NCI-H2196 treated with DMSO at 0.1 percent for 48 hours (cell line): ENCODE measurements around the gene TP53I13.

Experiments
- DNase-seq: peaks from one replicate; lab custom pipeline; 2025; ENCODE audit not compliant: unreplicated experiment; lab: John Stamatoyannopoulos, UW

Gene TP53I13

GRCh38 chr17:29579866-29580771 lies 11.6 kb downstream of the TP53I13 start:
- DNase-seq = no peak

DNA sequence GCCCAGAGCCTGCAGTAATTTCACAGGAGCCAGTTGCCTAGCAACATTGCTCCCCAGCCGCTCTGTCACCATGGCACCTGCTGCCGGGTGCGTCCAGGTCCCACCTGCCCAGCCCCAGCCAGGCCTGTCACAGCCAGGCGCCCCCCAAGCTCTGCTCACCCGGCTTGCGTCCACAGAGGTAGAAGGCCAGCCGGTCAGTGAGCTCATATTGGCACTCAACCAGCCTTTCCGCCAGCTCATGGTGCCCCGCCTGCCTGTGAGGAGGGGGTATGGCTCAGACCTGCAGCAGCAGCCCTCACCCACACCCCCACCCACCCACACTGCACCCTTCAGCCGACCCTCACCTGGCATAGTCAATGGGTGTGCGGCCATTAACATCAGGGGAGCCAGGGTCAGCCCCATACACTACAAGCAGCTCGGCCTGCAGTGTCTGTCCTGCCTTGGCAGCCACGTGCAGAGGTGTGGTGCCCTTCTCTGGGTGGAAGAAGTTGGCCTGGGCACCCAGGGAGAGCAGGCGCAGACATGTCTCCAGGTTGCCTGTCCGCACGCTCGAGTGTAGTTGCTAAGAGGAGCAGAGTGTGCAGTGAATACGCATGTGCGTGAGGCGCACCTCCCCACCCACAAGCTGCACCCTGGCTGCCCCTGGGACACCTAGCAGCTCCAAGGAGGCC lies 13.2 kb downstream of the TP53I13 start:
- DNase-seq = no peak

- DNase-seq = no peak
Observed at GRCh38 chr17:29582254-29582765, 13.8 kb downstream of the TP53I13 start.

DNA sequence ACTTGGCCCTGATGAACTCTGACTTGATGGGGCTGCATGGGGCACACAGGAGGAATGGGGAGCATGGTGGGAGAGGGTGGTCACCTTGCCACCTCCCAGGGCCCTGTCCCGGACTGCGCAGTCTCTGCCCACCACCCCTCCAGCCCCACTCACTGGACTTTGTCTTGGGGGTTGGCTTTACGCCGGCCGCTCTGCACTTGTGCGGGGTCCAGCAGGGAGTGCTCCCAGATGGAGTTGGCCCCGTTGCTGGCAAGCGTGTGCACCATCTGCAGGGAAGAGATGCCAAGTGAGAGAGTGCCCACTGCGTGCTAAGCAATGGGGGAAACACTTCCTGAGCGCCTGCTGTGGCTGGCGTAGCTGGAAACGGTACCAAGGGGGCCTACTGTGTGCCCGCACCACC lies 14.3 kb downstream of the TP53I13 start:
- DNase-seq = no peak

DNA sequence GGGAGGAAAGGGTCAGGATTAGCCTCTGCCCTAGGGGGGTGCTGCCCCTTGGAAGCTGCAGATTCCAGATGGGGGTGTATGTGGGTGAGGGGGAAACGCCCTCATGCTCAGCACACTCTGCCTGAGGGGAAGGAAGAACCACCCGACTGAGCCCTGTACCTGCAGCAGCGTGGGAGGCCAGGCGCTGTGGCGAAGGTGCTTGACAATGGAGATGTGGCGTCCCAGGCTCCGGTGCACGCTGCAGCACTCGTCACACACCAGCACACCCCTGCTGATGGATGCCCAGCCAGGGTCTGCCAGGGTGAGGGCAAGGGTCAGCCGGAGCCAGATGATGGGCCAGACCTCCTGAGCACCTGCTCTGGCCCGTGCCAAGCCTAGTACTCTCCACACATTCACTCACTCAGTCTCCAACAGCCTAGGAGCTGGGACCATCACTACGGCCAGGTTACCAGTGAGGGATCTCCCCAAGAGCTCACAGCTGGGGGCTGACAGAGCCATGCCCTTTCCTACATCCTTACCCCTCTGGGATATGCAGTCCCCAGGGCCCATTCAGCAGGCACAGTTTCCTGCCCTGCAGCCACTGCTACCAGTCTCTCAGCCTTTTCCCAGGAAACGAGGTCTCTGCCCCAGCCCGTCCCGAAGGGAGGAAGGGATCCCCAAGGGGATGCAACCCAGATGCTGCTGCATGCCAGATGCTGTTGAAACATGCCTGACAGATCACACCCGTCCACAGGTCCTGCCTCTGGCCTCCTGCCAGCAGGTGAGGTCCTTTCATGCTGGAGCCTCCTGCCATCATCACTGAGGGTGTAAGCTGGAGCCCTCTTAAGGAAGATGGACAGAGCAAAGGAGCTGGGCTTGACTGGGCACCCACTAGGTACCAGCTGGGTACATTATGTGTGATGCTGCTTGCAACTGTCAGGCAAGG lies 15.1 kb downstream of the TP53I13 start:
- DNase-seq = no peak

DNA sequence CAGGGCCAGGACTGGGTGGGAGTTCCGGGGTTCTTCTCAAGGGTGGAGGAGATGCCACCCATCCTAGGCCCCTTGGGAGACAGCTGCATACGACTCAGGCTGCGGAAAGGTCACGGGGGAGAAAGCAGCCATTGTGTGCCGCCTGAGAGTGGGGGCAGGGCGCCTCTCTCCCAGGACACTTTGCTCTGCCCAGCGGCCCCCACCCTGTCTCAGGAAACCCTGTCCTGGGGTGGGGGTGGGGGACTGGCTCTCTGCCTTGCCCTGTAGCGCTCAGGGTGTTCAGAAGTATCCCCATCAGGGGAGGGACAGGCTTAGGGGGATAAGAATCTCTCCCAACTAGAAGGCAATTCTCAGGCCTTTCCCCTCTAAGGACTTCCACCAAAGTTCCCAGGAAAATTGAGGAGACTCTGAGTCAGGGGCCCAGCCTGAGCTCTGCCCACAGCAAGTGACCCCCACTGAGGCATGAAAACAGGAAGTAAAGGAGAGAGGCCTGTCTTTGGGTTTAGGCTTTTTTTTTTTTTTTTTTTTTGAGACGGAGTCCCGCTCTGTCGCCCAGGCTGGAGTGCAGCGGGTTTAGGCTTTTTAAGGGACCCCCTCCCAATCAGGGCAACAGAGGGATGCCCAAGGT lies 16.1 kb downstream of the TP53I13 start:
- no peak for DNase-seq

- no peak for DNase-seq
Observed at GRCh38 chr17:29585080-29585751, 16.7 kb downstream of the TP53I13 start.

DNA sequence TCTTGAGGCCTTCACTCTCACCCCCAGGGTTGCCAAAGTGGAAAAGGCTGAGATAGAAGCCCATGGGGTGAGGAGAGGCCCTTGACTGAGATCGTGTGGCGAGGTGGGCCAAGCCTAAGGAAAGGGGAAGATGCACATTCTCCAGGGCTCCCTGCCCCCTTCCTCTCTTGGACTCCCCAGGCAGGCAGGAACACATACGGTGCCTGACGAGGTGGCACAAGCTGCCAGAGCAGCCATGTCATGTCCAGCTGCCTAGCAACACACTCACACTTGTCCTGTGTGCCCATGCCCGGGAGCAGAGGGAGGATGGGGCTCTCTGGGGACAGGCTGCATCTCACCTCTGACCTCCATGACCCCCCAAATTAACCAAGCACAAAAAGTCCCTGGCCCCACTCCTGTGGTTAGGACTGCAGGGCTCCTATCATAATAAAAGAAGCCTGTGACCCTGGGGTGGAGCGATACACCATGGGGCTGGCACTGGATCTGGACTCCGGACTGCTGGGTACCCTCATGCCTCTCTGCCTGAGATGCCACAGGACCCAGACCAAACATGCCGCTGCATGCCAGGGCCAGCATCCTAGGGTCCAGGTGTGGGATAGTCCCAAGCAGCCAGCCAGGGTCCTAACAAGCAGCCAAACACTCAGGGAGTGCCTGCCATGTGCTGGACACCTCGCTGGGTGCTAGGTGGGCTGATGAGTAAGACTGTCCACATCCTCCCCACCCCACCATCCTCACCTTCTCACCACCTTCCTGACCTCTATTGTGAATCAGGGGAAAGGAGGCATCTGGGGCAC lies 18.4 kb downstream of the TP53I13 start:
- DNase-seq = no peak

GRCh38 chr17:29587591-29587990 lies 19.1 kb downstream of the TP53I13 start:
- no peak for DNase-seq

- no peak for DNase-seq
Observed at GRCh38 chr17:29588017-29588561, 19.6 kb downstream of the TP53I13 start.

DNA sequence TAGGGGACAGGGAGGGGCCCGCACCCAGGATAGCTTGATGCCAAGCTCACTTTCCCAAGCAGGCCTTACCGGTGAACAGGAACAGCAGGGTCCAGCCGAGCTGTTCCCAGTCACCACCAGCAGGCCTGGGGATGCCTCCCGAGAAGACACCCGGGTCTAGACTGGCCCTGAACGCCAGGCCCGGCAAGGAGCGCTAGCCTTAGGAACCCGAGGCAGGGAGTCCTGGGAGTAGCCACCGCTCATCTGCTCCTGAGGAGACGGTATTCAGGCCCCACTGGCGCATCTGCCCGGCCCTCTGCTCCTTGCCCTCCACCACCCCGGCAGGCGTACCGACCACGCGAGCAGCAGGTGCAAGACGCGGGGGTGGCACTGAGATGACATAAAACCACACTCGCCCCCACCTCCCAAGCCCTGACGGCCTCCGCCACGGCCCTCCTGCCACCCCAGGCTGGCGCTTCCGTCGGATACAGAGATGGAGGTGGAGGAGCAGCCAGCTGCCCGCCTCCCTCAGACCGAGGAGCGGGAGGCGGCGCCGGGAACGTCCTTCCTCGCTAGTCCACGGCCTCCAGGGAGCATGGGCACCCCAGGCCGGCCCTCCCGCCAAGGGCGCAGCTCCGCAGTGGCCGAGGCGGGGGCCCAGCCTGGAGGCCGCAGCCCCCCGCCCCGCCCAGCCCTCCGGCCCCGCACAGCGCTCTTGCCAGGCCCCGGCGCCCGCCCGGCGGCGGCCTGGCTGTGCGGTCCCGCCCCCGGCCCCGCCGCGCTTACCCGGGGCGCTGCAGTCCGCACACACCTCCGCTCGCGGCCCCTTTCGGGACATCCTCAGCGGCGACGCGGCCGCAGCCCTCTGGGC lies 20.3 kb downstream of the TP53I13 start:
- no peak for DNase-seq

- peak; percentile 45 for DNase-seq
Observed at GRCh38 chr17:29589524-29590410, 21.3 kb downstream of the TP53I13 start, which contains the start of gene GIT1. Gene GIT1 (minus strand): TSS chr17:29589648. CDS start chr17:29589378, 270 bp downstream.

GRCh38 chr17:29590411-29591145 lies 22.1 kb downstream of the TP53I13 start:
- no peak for DNase-seq

- DNase-seq = peak; percentile 47
Observed at GRCh38 chr17:29591146-29591736, 22.7 kb downstream of the TP53I13 start.

- peak; percentile 73 for DNase-seq
Observed at GRCh38 chr17:29591737-29592608, 23.5 kb downstream of the TP53I13 start.
